ENCODE results near the gene FRYL. TPM values are rescaled to one million over a fixed set of nuclear protein-coding genes. Genes with fewer than 3 reads are reported as not detected.
"Not testable (repeated sequence)": the region's sequence is repeated elsewhere in the genome, so short reads cannot be mapped to it uniquely, and the experiment has no call there.

FRYL gene
- total and polyA plus RNA-seq, 2 of the 8 experiments (the other 6 are each of a cell fraction or from before 2014, with no cell fraction given): 8.0 to 36.5 TPM

DNA sequence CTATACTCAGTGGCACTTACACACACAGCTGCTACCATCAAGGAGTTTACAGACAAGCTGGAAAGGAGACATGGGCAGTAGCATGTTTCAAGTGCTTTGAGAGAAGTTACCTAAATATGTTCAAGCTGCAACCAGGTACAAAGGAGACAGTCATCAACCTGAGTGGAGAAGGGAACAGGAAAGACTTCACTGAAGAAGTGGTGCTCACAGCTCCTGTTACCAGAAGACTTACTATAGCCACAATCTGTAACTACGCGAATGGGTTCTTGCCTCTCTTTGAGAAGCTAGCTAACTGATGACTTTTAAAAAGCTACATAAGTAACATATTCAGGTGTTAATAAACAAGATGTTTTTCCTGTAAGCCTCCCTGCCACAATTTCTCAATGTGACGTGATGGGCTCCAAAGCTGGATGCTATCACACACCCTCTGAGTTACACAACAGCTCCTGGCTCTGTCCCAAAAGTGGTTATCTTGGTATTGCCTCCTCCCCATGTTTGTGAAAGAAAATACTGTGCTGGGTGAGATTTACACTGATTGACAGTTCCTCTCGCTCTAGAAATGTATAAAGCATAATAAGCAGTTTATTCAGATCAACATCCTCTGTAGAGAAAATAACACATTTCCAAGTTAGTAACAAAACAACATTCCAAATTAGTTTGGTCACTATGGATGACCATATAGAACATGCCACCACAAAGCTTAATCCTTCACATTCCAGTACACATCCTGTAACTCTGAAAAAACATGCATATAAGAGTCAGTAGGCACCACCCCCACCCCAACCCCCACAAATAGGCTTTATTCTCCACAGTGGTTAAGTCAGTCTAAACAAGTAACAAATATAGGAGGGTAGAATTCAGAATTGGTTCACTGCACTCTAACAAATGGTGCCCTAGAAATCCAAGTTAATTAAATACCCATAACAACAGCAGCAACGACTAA is 81.8 kb downstream of the FRYL start (continued):
- TF ChIP-seq GTF2F1 (IDR thresholded peaks at IDR 0.05; ENCODE audit: borderline replicate concordance, low read depth, low read length) (no peak), KDM4A (IDR thresholded peaks at IDR 0.05; ENCODE audit: low read depth, low read length, severe bottlenecking) (no peak), ASH2L (IDR thresholded peaks at IDR 0.05; ENCODE audit: low read length) (no peak)

DNA sequence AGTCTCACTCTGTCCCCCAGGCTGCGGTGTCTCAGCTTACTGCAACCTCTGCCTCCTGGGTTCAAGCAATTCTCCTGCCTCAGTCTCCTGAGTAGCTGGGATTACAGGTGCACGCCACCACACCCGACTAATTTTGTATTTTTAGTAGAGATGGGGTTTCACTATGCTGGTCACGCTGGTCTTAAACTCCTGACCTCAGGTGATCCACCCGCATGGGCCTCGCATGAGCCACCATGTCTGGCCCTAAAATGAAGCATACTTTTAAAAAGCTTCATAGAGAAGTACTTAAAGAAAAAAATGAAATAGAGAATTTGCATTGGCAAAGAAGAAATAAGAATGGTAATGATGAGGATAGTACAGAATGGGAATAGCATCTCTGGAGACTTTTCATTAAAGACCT is 82.6 kb downstream of the FRYL start:
- H3K79me1 ChIP-seq (ENCODE audit: low read depth, low read length); H3K18ac ChIP-seq (ENCODE audit: extremely low read depth, low read length); H3K9me3 ChIP-seq (ENCODE audit: insufficient read depth in 2 of 2, low read depth in 1 of 2, low read length in 1 of 2); H3K4me1 ChIP-seq (replicated peaks in 1 of 4; ENCODE audit: control insufficient read depth in 3 of 4, insufficient read depth in 4 of 4, low read length in 3 of 4); H4K8ac ChIP-seq (ENCODE audit: extremely low read depth, insufficient read depth, low read length); H3K56ac ChIP-seq (replicated peaks; ENCODE audit: insufficient read length, low read depth, low read length); H2BK15ac ChIP-seq (ENCODE audit: low read length); H2BK5ac ChIP-seq (ENCODE audit: low read depth, low read length); H3K14ac ChIP-seq (ENCODE audit: insufficient read length); H2AFZ ChIP-seq (ENCODE audit: low read length); H3K4ac ChIP-seq (replicated peaks; ENCODE audit: insufficient read length, low read depth, low read length); H2BK120ac ChIP-seq (replicated peaks; ENCODE audit: low read depth, low read length); H4K5ac ChIP-seq (ENCODE audit: insufficient read length, low read depth, low read length); DNase-seq (ENCODE audit: low read depth in 1 of 2, low spot score in 2 of 2); H3K4me2 ChIP-seq (ENCODE audit: insufficient read depth in 1 of 2, low read depth in 2 of 2, low read length in 2 of 2); H3K23ac ChIP-seq (ENCODE audit: insufficient read length); H4K91ac ChIP-seq (replicated peaks; ENCODE audit: insufficient read length, low read length); H3K23me2 ChIP-seq (ENCODE audit: low read depth, low read length); H3K27ac ChIP-seq (ENCODE audit: low read depth, low read length); H3K36me3 ChIP-seq (ENCODE audit: control insufficient read depth in 2 of 4, insufficient read depth in 4 of 4, low read length in 3 of 4); FAIRE-seq; H2BK20ac ChIP-seq (ENCODE audit: low read length); H2BK12ac ChIP-seq (ENCODE audit: low read depth, low read length); H3K27me3 ChIP-seq (replicated peaks in 1 of 4; ENCODE audit: control insufficient read depth in 3 of 4, extremely low read depth in 1 of 4, insufficient read depth in 3 of 4, low read length in 3 of 4); H2AK5ac ChIP-seq (ENCODE audit: low read depth, low read length); H3K4me3 ChIP-seq (ENCODE audit: extremely low read depth in 1 of 4, insufficient read depth in 2 of 4, low read depth in 3 of 4, low read length in 4 of 4); H4K20me1 ChIP-seq (replicated peaks in 1 of 2; ENCODE audit: control insufficient read depth in 1 of 2, insufficient read depth in 2 of 2, low read length in 2 of 2); H3K9ac ChIP-seq (replicated peaks in 1 of 4; ENCODE audit: extremely low read depth in 1 of 4, low read depth in 3 of 4, low read length in 3 of 4): not testable (repeated sequence)
- POLR2A ChIA-PET (ENCODE audit: partially characterized antibody): interaction anchor here (0.8 kb wide), 1 partner anchor 134 kb away, joined by 3 read pairs; no protein-coding TSS in a partner anchor
- WGBS, 2 experiments (ENCODE audit: extremely low coverage in 1 of 2, insufficient coverage in 1 of 2, insufficient read length in 1 of 2, insufficient replicate concordance in 2 of 2, low coverage in 1 of 2, low lambda C conversion rate in 2 of 2, missing lambda C conversion rate in 1 of 2): 95% methylated on average over 6 of the region's 6 CpGs; no CpG with 5 or more reads in 1 of the 2 experiments
- CTCF ChIA-PET (ENCODE audit: partially characterized antibody): interaction anchor here (1.2 kb wide), 1 partner anchor 119 kb away, joined by 3 read pairs; no protein-coding TSS in a partner anchor
- peaks cover 0 to 86% of the 10 kb centered on the region in 2 experiments; a peak in 2 of 4 replicates for H3K79me2 ChIP-seq (ENCODE audit: control insufficient read depth in 1 of 2, insufficient read depth in 2 of 2, low read length in 2 of 2)

Data from H1 (cell line).